ENCODE results near the gene SEPTIN8.
A peak's percentile ranks its signal among the peaks of the same experiment; 100 is the strongest.
"Not testable (repeated sequence)": the region's sequence is repeated elsewhere in the genome, so short reads cannot be mapped to it uniquely, and the experiment has no call there.

The SEPTIN8 gene

DNA sequence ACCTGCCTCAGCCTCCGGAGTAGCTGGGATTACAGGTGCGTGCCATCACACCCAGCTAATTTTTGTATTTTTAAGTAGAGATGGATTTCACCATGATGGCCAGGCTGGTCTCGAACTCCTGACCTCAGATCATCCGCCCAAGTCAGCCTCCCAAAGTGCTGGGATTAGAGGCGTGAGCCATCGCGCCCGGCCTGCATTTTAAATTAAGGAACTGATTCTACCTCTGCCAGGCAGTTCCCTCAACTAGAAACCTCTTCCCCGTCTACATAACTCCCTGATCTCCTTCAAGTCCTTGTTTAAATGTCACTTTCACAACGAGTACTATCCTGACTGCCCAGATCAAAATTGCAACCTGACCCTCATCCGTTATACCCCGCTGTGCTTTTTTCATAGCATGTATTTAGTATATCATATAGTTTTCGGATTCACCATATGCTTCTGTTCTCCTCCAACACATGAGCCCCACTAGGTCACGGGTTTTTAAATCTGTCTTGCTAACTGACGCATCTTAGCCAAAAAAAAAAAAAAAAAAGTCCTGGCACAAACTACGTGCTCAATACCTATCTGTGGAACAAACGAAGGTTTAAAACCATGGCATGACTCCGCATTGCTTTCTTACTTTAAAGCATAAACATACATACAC is 35.2 kb upstream of the SEPTIN8 start:
- no peak for DNase-seq (ENCODE audit: low spot score)

GRCh38 chr5:132810605-132811004 is 33.6 kb upstream of the SEPTIN8 start:
- DNase-seq (ENCODE audit: low spot score): no peak

GRCh38 chr5:132808866-132809265 is 31.8 kb upstream of the SEPTIN8 start:
- DNase-seq (ENCODE audit: low spot score): no peak

DNA sequence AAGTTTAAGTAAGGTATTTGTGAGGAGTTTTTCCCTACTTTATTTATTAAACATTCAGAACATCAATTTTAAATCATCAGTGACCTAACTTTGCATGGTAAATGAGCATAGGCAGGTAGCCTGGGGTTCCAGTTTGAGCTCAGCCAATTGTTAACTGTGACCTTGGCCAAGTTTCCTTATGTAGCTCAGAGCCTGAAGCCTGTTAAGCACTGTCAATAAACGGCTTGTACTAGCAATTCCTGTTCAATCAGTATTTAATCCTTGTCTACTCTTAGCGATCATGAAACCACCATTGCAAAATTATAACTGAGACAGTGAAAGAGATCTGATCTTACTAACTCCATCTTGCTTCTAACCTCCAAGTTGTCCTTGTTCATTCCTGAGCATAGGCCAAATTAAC is 31.4 kb upstream of the SEPTIN8 start:
- DNase-seq (ENCODE audit: low spot score): no peak

GRCh38 chr5:132807163-132807838 is 30.3 kb upstream of the SEPTIN8 start:
- no peak for DNase-seq (ENCODE audit: low spot score)

- not testable (repeated sequence) for DNase-seq (ENCODE audit: low spot score)
Observed at GRCh38 chr5:132806804-132807162, 29.7 kb upstream of the SEPTIN8 start.

DNA sequence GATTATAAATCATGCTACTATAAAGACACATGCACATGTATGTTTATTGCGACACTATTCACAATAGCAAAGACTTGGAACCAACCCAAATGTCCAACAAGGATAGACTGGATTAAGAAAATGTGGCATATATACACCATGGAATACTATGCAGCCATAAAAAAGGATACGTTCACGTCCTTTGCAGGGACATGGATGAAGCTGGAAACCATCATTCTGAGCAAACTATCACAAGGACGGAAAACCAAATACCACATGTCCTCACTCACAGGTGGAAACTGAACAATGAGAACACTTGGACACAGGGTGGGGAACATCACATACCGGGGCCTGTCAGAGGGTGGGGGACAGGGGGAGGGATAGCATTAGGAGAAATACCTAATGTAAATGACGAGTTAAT is 28.8 kb upstream of the SEPTIN8 start:
- DNase-seq (ENCODE audit: low spot score): not testable (repeated sequence)

DNA sequence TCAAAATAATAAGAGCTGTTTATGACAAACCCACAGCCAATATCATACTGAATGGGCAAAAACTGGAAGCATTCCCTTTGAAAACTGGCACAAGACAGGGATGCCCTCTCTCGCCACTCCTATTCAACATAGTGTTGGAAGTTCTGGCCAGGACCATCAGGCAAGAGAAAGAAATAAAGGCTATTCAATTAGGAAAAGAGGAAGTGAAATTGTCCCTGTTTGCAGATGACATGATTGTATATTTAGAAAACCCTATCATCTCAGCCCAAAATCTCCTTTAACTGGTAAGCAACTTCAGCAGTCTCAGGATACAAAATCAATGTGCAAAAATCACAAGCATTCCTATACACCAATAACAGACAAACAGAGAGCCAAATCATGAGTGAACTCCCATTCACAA is 27.2 kb upstream of the SEPTIN8 start:
- not testable (repeated sequence) for DNase-seq (ENCODE audit: low spot score)

- not testable (repeated sequence) for DNase-seq (ENCODE audit: low spot score)
Observed at GRCh38 chr5:132802685-132803066, 25.6 kb upstream of the SEPTIN8 start.

DNA sequence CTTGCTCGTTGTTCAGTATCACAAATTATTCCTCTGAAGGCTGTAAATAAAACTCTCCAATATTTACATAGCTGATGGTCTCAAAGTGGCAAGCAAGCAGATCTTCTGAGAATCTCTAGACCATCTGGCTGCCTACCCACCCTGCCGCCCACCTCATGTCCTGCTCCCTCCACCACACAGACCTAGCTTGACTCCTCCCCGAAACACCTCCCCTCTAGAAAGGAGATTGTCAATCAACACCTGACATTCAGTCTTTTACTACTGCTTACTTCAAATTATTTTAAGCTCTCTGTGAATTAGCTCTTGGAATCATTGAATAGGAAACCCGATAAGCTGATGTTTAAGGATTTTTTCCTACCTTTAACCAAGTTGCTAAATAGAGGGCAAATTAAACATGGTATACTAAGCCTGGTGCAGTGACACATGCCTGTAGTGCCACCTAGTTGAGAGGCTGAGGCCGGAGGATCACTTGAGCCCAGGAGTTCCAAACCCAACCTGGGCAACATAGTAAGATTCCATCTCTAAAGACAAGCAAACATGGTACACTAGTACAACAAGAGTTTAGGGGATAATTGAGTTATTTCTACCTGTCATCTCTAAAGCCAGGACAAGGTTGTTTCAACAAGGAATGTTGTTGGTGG is 25.1 kb upstream of the SEPTIN8 start:
- DNase-seq (ENCODE audit: low spot score): no peak

- DNase-seq (ENCODE audit: low spot score): peak; percentile 89
Observed at GRCh38 chr5:132800545-132800944, 23.5 kb upstream of the SEPTIN8 start.

- no peak for DNase-seq (ENCODE audit: low spot score)
Observed at GRCh38 chr5:132799392-132799791, 22.4 kb upstream of the SEPTIN8 start.

- DNase-seq (ENCODE audit: low spot score): peak; percentile 89
Observed at GRCh38 chr5:132797651-132798050, 20.6 kb upstream of the SEPTIN8 start.

DNA sequence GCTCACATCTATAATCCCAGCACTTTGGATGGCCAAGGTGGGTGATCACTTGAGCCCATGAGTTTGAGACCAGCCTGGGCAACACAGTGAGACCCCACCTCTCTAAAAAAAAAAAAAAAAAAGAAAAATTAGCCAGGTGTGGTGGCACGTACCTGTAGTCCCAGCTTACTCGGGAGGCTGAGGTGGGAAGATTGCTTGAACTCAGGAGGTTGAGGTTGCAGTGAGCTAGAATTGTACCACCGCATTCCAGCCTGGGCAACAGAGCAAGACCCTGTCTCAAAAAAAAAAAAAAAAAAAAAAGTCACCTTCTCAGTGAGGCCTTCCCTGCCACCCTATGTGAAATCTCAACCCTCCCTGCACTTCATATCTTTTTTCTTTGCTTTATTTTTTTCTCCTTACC is 14.0 kb upstream of the SEPTIN8 start:
- DNase-seq (ENCODE audit: low spot score): no peak

DNA sequence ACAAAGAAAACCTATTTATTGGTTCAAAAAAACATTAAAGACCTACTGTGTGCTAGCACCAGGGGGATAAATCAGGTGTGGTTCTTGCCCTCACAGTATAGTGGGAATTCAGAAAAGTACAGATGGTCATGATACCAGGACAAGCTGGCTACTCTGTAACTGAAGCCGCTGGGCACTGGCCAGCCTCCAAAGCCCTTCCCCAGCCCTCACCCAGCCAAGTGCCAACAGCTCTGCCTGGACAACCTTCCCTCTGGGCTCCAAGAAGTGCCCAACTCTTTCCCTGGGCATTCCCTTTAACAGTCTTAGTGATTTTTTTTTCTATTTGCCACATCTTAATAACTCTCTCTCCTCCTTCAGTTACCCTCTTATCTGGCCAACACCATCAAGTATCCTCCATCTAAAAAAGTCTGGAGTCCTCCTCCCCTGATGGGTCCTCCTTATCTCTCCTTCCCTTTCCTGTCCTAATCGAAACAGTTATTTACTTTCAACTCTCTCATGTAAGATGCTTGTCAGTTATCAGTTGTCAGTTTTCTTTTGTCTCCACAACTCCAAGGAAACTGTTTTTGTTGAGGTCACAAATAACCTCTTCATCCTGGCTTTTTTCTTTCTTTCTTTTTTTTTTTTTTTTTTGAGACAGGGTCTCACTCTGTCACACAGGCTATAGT is 13.3 kb upstream of the SEPTIN8 start:
- no peak for DNase-seq (ENCODE audit: low spot score)

- no peak for DNase-seq (ENCODE audit: low spot score)
Observed at GRCh38 chr5:132788990-132789886, 12.2 kb upstream of the SEPTIN8 start.

GRCh38 chr5:132788508-132788907 is 11.5 kb upstream of the SEPTIN8 start:
- no peak for DNase-seq (ENCODE audit: low spot score)

- no peak for DNase-seq (ENCODE audit: low spot score)
Observed at GRCh38 chr5:132787076-132787475, 10.0 kb upstream of the SEPTIN8 start.

DNA sequence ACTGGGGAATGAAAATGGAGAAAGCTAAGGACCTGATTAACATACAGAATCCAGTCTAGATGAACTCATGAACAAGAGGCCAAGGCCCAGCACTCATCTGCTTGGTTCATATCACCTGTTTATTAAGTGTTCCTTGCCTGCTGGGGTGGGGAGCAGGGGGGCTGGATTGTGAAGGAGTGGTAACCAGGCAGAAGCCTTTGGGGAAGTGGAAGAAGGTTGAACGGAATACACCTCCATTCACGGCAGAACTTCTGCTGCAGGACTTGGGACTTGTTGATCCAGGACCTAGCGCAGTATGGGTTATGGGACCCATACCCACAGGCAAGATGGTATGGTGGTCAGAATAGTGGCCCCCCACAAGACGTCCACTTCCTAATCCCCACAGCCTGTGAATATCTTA is 8.8 kb upstream of the SEPTIN8 start:
- DNase-seq (ENCODE audit: low spot score): no peak

GRCh38 chr5:132785365-132785764 is 8.3 kb upstream of the SEPTIN8 start:
- DNase-seq (ENCODE audit: low spot score): no peak

DNA sequence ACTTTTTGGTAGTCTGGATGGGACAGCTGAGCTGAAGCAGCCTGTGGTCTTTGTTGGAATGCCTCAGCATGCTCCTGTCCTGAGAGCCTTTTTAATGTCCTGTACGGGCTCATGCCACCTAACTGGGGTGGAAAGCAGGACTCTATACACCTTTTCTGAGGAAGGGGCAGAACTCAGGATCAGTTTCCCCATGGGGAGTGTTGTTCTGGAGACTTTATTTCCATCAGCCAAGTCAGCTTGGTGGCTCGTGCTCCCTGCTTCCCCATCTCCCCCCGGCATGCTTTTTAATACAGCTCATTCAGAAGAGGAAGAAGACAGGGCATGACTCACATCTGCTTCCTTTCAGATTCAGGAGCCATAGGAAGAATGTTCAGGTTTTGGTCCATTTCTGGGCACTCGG is 5.1 kb upstream of the SEPTIN8 start:
- no peak for DNase-seq (ENCODE audit: low spot score)

- DNase-seq (ENCODE audit: low spot score): no peak
Observed at GRCh38 chr5:132781029-132781428, 4.0 kb upstream of the SEPTIN8 start.

All from putamen (tissue), 1 donor.